Tibial nerve (tissue), 4 donors: ENCODE measurements around the gene NYNRIN. TPM values are rescaled to one million over a fixed set of nuclear protein-coding genes. Genes with fewer than 3 reads are reported as not detected.

Experiments used
- DNase-seq, 2 donors: peaks; one replicate each; pipeline ENCODE4 v3.0.0-alpha.2; 2019; ENCODE audit warnings: low spot score in 2 of 2
- H3K27ac ChIP-seq, 4 donors: fragments of 200-600 bp; sonication (generic) in 3 of 4; one replicate each; pipeline ENCODE4 v1.5.1; 2017 to 2019; ENCODE audit warnings: mild to moderate bottlenecking in 1 of 4
- H3K27me3 ChIP-seq, 2 donors: fragments of 200-600 bp; sonication (generic) in 1 of 2; one replicate each; pipeline versions ENCODE4 v1.5.1 to v1.6.0; 2017 to 2019
- H3K36me3 ChIP-seq, 3 donors: fragments of 200-600 bp; sonication (generic); one replicate each; pipeline ENCODE4 v1.5.1; 2018 to 2019
- H3K4me1 ChIP-seq, 4 donors: fragments of 200-600 bp; sonication (generic) in 3 of 4; one replicate each; pipeline ENCODE4 v1.5.1; 2017 to 2019
- H3K4me3 ChIP-seq, 4 donors: fragments of 200-600 bp; sonication (generic) in 3 of 4; one replicate each; pipeline ENCODE4 v1.5.1; 2017 to 2019; ENCODE audit warnings: mild to moderate bottlenecking in 1 of 4, moderate library complexity in 1 of 4
- H3K9me3 ChIP-seq, 4 donors: fragments of 200-600 bp; sonication (generic) in 3 of 4; one replicate each; pipeline ENCODE4 v1.5.1; 2017 to 2019
- EP300 ChIP-seq, 2 donors: sonication (generic); formaldehyde crosslinking; IDR thresholded peaks; one replicate each; pipeline ENCODE4 v1.6.1; 2017; ENCODE audit warnings: antibody characterized with exemption in 2 of 2, mild to moderate bottlenecking in 1 of 2
- POLR2A ChIP-seq, 2 donors: fragments of 450-650 bp; IDR thresholded peaks; one replicate each; pipeline ENCODE4 v1.6.1; 2017; ENCODE audit warnings: antibody characterized with exemption in 2 of 2, mild to moderate bottlenecking in 2 of 2, moderate library complexity in 2 of 2
- WGBS, 2 donors: methylation state at CpG; one replicate each; pipeline ENCODE4 v1.1.5; 2018; 5-methylcytosine and 5-hydroxymethylcytosine counted together
- total RNA-seq, 4 donors: library from RNA; depleted of rRNA; stranded (reverse); fragments of >200 nt; gene quantifications; one replicate each; pipeline ENCODE4 v1.1.0, GENCODE V29; 2016
- TF ChIP-seq, protein P1 (sequence below), 5 experiments: fragments of 200-600 bp in 3 of 5; fragments of 450-650 bp in 2 of 5; sonication (generic) in 3 of 5; IDR thresholded peaks; one replicate each; pipeline ENCODE4 v1.5.1; 2016 to 2019; ENCODE audit warnings: antibody characterized with exemption in 5 of 5, mild to moderate bottlenecking in 3 of 5, moderate library complexity in 2 of 5

NYNRIN gene
- total RNA-seq, 4 donors from 2014 or later = 17.4 to 24.7 (median 19.4) TPM

DNA sequence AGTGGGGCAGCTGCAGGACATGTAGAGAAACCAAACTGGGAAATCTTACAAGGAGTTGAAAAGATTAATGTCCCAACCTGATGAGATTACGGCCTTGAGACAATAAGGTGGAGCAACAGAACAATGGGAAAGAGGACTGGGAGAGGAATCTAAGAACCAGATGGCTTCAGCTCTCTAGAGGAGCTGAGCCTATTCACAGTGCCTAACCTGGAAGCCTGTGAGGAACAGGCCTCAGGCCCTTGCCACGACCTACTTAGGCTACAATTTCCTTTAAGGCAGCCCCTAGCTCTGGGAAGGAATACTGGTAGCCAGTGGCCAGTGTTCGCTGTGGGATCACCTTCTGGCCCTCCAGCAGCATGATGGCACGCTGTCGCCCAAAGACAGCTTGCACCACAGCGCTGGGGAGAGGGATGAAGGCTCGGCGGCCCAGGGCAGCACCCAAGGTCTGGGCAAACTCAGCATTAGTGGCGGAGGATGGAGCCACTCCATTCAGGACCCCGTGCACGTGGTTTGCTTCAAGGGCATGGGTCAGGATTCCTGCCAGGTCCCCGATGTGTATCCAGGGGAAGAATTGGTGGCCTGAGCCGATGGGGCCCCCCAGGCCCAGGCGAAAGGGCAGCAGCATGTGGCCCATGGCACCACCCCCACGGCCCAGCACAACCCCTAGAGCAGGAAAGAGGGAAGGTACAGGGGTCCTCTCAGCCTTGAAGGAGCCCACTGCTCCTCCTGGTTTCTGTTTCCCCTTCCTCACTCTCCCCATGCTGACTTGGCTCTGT lies 41.2 kb downstream of the NYNRIN start:
- Histone ChIP-seq H3K4me3 (no peak overlapping the region), H3K4me1 (peaks cover 0 to 72% (median 33%) of the 10 kb centered on the region in 4 donors), H3K27me3 (no peaks in the 10 kb centered on the region), H3K36me3 (peaks cover 0 to 58% (median 22%) of the 10 kb centered on the region in 3 donors), H3K9me3 (no peaks in the 10 kb centered on the region), H3K27ac (peak overlapping the region in 2 of 4 donors; percentile 98)
- no peak for DNase-seq
- TF ChIP-seq POLR2A (IDR thresholded peaks at IDR 0.05) = no peak
- TF ChIP-seq, protein P1, sequence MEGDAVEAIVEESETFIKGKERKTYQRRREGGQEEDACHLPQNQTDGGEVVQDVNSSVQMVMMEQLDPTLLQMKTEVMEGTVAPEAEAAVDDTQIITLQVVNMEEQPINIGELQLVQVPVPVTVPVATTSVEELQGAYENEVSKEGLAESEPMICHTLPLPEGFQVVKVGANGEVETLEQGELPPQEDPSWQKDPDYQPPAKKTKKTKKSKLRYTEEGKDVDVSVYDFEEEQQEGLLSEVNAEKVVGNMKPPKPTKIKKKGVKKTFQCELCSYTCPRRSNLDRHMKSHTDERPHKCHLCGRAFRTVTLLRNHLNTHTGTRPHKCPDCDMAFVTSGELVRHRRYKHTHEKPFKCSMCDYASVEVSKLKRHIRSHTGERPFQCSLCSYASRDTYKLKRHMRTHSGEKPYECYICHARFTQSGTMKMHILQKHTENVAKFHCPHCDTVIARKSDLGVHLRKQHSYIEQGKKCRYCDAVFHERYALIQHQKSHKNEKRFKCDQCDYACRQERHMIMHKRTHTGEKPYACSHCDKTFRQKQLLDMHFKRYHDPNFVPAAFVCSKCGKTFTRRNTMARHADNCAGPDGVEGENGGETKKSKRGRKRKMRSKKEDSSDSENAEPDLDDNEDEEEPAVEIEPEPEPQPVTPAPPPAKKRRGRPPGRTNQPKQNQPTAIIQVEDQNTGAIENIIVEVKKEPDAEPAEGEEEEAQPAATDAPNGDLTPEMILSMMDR (IDR thresholded peaks at IDR 0.05) = no peak
- TF ChIP-seq EP300 (IDR thresholded peaks at IDR 0.05) = no peak
- 68 to 77% methylated on average over 13 of the region's 15 CpGs for WGBS, 2 donors

DNA sequence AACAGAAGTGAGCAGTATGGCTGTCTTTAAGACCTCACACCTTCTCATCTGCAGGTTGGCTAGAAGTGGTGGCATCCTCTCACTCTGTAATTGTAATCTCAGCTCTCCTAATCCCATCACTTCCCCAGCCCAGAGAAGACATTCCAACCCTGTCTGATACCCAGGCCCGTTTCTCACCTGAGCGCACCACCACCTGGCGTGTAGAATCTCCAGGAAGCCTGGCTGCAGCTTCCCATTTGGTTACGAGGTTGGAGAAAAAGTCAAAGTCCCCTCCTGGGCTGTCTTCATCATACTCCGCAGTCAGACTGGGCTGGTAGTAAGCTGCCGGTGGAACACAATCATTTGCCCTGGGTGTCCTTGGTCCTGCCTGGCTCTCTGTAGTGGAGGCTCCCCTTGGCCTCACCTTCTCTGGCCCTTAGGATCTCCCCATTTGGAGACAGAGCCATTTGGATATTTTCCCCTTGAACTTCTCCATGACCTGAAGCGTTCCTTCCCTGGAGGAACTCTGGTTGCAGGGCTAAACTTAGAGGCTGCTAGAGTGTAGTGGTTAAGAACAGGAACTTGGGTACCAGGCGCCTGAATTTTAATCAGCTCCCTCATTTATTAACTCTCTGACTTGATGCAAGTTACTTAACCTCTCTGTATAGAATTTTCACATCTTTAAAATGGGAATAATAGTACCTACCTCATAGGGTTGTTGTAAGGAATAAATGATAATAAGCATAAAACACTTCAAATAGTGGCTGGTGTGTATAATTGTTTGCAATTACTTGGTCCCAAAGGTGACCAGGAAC lies 42.0 kb downstream of the NYNRIN start:
- Histone ChIP-seq H3K27ac (peak overlapping the region; percentile 98 to 100 (median 98)), H3K27me3 (no peaks in the 10 kb centered on the region), H3K9me3 (no peaks in the 10 kb centered on the region), H3K4me1 (peaks cover 0 to 65% (median 33%) of the 10 kb centered on the region in 4 donors), H3K36me3 (peaks cover 0 to 54% (median 22%) of the 10 kb centered on the region in 3 donors), H3K4me3 (no peak overlapping the region)
- no peak for DNase-seq
- 78 to 86% methylated on average over 8 of the region's 8 CpGs for WGBS, 2 donors
- TF ChIP-seq POLR2A (IDR thresholded peaks at IDR 0.05) = no peak
- no peak for TF ChIP-seq EP300 (IDR thresholded peaks at IDR 0.05)
- TF ChIP-seq, protein P1 (IDR thresholded peaks at IDR 0.05) = no peak

DNA sequence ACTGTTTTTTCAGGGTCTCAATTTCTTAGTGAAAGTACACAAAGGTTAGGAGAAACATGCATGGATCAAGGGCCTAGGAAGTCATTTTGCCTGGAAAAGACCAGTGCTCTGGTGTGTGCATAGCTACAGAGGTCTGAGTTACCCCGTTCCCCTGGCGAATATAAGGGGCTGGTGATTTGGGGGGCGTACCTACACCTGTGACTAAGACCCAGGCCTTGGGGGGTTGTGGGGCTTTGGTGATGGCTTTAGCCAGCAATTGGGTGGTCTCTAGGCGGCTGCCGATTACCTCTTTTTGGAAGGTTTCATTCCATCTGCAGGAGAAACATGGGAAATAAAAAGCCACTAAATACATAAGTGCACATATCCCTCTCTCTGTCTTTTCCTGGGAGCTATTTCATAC lies 42.7 kb downstream of the NYNRIN start:
- H3K27me3 ChIP-seq = no peaks in the 10 kb centered on the region
- peaks cover 0 to 48% (median 22%) of the 10 kb centered on the region in 3 donors for H3K36me3 ChIP-seq
- no peaks in the 10 kb centered on the region for H3K9me3 ChIP-seq
- H3K4me1 ChIP-seq = peaks cover 0 to 59% (median 29%) of the 10 kb centered on the region in 4 donors
- H3K4me3 ChIP-seq = peak overlapping the region; percentile 56 to 90 (median 67)
- DNase-seq = no peak
- TF ChIP-seq EP300 (IDR thresholded peaks at IDR 0.05) (no peak), POLR2A (IDR thresholded peaks at IDR 0.05) (no peak)
- TF ChIP-seq, protein P1 (IDR thresholded peaks at IDR 0.05) = no peak
- H3K27ac ChIP-seq = peak overlapping the region; percentile 98 to 100 (median 98)
- 46 to 52% methylated on average over 5 of the region's 5 CpGs for WGBS, 2 donors

DNA sequence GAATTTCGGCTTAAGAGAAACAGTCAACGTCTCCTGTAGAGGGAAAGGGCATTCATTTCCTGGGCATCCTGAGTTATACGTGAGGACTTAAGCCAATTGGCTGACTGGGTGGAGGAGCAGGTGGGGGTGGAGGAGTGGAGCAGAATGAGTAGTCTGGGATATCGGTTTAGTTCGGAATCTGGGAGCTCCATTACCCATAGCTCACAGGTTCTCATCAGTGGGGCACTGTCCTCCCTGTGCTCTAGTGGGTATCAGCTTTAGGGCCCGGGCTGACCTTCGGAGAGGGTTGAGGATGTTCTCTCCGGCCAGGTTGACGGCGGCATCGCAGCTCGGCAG lies 43.1 kb downstream of the NYNRIN start:
- TF ChIP-seq, protein P1 (IDR thresholded peaks at IDR 0.05) = no peak
- no peak for TF ChIP-seq POLR2A (IDR thresholded peaks at IDR 0.05)
- TF ChIP-seq EP300 (IDR thresholded peaks at IDR 0.05) = no peak
- H3K36me3 ChIP-seq = peaks cover 0 to 44% (median 21%) of the 10 kb centered on the region in 3 donors
- H3K9me3 ChIP-seq = no peaks in the 10 kb centered on the region
- DNase-seq = no peak
- peaks cover 0 to 55% (median 26%) of the 10 kb centered on the region in 4 donors for H3K4me1 ChIP-seq
- WGBS, 2 donors = 0 to 1% methylated on average over 9 to 12 of the region's 12 CpGs
- H3K27me3 ChIP-seq = no peaks in the 10 kb centered on the region
- peak overlapping the region; percentile 56 to 90 (median 67) for H3K4me3 ChIP-seq
- H3K27ac ChIP-seq = peak overlapping the region; percentile 98 to 100 (median 98)
